Measurements from ENCODE around the gene TTC39B. TPM values are rescaled to one million over a fixed set of nuclear protein-coding genes. Genes with fewer than 3 reads are reported as not detected.

TTC39B gene
- total RNA-seq, 2 experiments from 2014 or later, result 0.06 TPM; not detected in 1

DNA sequence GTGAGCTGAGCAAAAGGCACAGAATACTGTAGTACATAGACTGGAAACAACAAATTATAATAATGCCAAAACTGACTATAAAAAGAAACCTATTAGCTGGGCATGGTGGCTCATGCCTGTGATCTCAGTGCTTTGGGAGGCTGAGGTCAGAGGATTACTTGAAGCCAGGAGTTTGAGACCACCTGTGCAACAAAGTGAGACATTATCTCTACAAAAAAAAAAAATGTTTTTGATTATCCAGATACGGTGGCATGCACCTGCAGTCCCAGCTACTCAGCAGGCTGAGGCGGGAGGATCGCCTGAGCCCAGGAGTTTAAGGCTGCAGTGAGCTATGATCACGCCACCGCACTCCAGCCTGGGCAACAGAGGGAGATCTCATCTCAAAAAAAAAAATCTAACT is 175.9 kb downstream of the TTC39B start:
- ChIA-PET CTCF (ENCODE audit: unreplicated experiment) (no interaction called here), POLR2A (no interaction called here)
- Histone ChIP-seq H3K4me1 (ENCODE audit: insufficient read depth, low read length, poor library complexity, severe bottlenecking) (no peaks in the 10 kb centered on the region), H4K20me1 (ENCODE audit: insufficient read depth, low read length) (no peaks in the 10 kb centered on the region), H3K9me2 (ENCODE audit: insufficient read depth, low read length) (no peaks in the 10 kb centered on the region), H3K36me3 (ENCODE audit: insufficient read depth, low read length) (no peaks in the 10 kb centered on the region), H2AFZ (ENCODE audit: low read length) (no peak overlapping the region), H3K4me2 (ENCODE audit: low read length) (no peak overlapping the region), H3K79me2 (ENCODE audit: insufficient read depth, low read depth, low read length) (no peaks in the 10 kb centered on the region), H3K9me3 (ENCODE audit: low read length) (no peaks in the 10 kb centered on the region), H3K27ac (ENCODE audit: low read depth, low read length, poor library complexity, severe bottlenecking) (no peak overlapping the region), H3K4me3 (ENCODE audit: low read depth, low read length, poor library complexity, severe bottlenecking) (no peak overlapping the region)
- intact Hi-C loops (cut with micrococcal nuclease; ENCODE audit: unreplicated experiment), result no loop called here
- no peak for DNase-seq (ENCODE audit: low spot score)
- no TSS peak for BruUV-seq (replicated peaks)
- TF ChIP-seq, protein P1, sequence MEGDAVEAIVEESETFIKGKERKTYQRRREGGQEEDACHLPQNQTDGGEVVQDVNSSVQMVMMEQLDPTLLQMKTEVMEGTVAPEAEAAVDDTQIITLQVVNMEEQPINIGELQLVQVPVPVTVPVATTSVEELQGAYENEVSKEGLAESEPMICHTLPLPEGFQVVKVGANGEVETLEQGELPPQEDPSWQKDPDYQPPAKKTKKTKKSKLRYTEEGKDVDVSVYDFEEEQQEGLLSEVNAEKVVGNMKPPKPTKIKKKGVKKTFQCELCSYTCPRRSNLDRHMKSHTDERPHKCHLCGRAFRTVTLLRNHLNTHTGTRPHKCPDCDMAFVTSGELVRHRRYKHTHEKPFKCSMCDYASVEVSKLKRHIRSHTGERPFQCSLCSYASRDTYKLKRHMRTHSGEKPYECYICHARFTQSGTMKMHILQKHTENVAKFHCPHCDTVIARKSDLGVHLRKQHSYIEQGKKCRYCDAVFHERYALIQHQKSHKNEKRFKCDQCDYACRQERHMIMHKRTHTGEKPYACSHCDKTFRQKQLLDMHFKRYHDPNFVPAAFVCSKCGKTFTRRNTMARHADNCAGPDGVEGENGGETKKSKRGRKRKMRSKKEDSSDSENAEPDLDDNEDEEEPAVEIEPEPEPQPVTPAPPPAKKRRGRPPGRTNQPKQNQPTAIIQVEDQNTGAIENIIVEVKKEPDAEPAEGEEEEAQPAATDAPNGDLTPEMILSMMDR (conservative IDR thresholded peaks at IDR 0.05; ENCODE audit: low read length), result no peak
- TF ChIP-seq EZH2phosphoT487 (IDR thresholded peaks at IDR 0.05; ENCODE audit: borderline replicate concordance, low read depth, low read length), result no peak

DNA sequence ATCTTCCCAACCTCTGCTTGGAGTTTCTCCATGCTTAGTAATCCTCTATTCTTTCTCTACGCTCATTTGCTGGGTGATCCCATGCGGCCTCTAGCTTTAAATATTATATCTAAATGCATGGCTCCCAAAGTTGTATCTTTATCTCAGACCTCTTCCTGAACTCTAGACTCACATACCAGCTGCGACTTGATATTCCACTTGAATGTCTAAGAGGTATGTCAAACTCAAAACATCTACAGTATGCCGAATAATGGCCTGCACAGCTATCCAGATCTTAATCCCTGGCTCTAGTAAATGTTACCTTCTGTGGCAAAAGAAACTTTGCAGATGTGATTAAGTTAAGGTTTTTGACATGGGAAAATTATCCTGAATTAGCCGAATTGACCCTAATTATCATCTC is 179.2 kb downstream of the TTC39B start:
- Histone ChIP-seq H3K9me2 (ENCODE audit: insufficient read depth, low read length) (no peaks in the 10 kb centered on the region), H3K36me3 (ENCODE audit: insufficient read depth, low read length) (no peaks in the 10 kb centered on the region), H3K9me3 (ENCODE audit: low read length) (no peaks in the 10 kb centered on the region), H3K4me2 (ENCODE audit: low read length) (no peak overlapping the region), H3K4me3 (ENCODE audit: low read depth, low read length, poor library complexity, severe bottlenecking) (no peak overlapping the region), H3K79me2 (ENCODE audit: insufficient read depth, low read depth, low read length) (no peaks in the 10 kb centered on the region), H3K27ac (ENCODE audit: low read depth, low read length, poor library complexity, severe bottlenecking) (no peak overlapping the region), H3K4me1 (ENCODE audit: insufficient read depth, low read length, poor library complexity, severe bottlenecking) (no peaks in the 10 kb centered on the region), H2AFZ (ENCODE audit: low read length) (no peak overlapping the region), H4K20me1 (ENCODE audit: insufficient read depth, low read length) (no peaks in the 10 kb centered on the region)
- intact Hi-C loops (cut with micrococcal nuclease; ENCODE audit: unreplicated experiment), result no loop called here
- no TSS peak for BruUV-seq (replicated peaks)
- ChIA-PET CTCF (ENCODE audit: unreplicated experiment) (no interaction called here), POLR2A (no interaction called here)
- DNase-seq (ENCODE audit: low spot score), result no peak
- no peak for TF ChIP-seq EZH2phosphoT487 (IDR thresholded peaks at IDR 0.05; ENCODE audit: borderline replicate concordance, low read depth, low read length)
- TF ChIP-seq, protein P1 (conservative IDR thresholded peaks at IDR 0.05; ENCODE audit: low read length), result no peak

DNA sequence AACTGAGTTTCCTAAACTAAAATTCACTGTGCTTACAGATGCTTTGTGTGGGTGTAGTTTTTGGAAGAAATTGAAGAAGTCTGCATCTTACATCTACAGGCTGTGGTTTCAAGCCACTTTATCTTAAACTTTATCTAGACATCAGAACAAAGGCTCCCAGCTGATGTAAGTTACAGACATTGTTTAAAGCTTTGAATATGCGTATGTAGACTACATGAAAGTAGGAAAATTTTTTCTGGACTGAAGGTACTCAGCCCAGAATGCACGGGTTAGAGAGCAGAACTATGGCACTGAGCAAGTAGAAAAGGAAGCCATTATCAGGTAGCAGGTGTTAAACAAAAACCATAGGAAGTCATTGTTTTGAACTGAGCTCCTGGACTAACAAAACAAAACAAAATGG is 185.4 kb downstream of the TTC39B start:
- H3K9me3 ChIP-seq (ENCODE audit: low read length), result no peaks in the 10 kb centered on the region
- no peaks in the 10 kb centered on the region for H3K79me2 ChIP-seq (ENCODE audit: insufficient read depth, low read depth, low read length)
- POLR2A ChIA-PET, result no interaction called here
- H4K20me1 ChIP-seq (ENCODE audit: insufficient read depth, low read length), result no peaks in the 10 kb centered on the region
- intact Hi-C loops (cut with micrococcal nuclease; ENCODE audit: unreplicated experiment), result no loop called here
- no peak overlapping the region for H2AFZ ChIP-seq (ENCODE audit: low read length)
- no peak for DNase-seq (ENCODE audit: low spot score)
- no peak overlapping the region for H3K4me2 ChIP-seq (ENCODE audit: low read length)
- no peak overlapping the region for H3K27ac ChIP-seq (ENCODE audit: low read depth, low read length, poor library complexity, severe bottlenecking)
- H3K36me3 ChIP-seq (ENCODE audit: insufficient read depth, low read length), result no peaks in the 10 kb centered on the region
- CTCF ChIA-PET (ENCODE audit: unreplicated experiment), result no interaction called here
- no peaks in the 10 kb centered on the region for H3K9me2 ChIP-seq (ENCODE audit: insufficient read depth, low read length)
- no peak overlapping the region for H3K4me3 ChIP-seq (ENCODE audit: low read depth, low read length, poor library complexity, severe bottlenecking)
- BruUV-seq (replicated peaks), result no TSS peak
- TF ChIP-seq, protein P1 (conservative IDR thresholded peaks at IDR 0.05; ENCODE audit: low read length), result no peak
- no peak for TF ChIP-seq EZH2phosphoT487 (IDR thresholded peaks at IDR 0.05; ENCODE audit: borderline replicate concordance, low read depth, low read length)
- H3K4me1 ChIP-seq (ENCODE audit: insufficient read depth, low read length, poor library complexity, severe bottlenecking), result no peaks in the 10 kb centered on the region

Data from OCI-LY7 (cell line).